CD4-positive, alpha-beta T cell treated with Interleukin-15 for 1 hour (primary cell): ENCODE results near the gene ORC3.
"Not testable (repeated sequence)": the region's sequence is repeated elsewhere in the genome, so short reads cannot be mapped to it uniquely, and the experiment has no call there.

Source experiments
- DNase-seq: peaks from one replicate; pipeline ENCODE4 v3.0.0-alpha.2; 2020

The ORC3 gene

DNA sequence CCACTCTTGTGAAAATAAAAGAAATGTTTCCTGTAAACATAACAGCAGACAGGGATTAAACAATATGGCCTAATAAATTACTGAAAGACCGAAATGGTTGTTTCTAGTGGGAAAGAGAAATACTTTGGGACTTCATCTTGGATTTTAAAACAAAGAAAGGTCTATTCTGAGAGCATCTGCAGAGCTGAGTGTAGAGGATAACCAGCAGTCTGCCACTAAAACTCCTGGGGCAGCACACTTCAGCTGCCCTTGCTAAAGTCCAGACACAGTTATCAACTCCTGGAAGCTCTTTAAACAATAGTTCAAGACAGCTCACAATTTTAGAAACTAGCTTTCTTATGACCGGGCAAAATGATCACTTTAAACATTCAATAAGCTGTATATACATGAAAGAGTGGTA lies 73.5 kb downstream of the ORC3 start:
- DNase-seq, result no peak

DNA sequence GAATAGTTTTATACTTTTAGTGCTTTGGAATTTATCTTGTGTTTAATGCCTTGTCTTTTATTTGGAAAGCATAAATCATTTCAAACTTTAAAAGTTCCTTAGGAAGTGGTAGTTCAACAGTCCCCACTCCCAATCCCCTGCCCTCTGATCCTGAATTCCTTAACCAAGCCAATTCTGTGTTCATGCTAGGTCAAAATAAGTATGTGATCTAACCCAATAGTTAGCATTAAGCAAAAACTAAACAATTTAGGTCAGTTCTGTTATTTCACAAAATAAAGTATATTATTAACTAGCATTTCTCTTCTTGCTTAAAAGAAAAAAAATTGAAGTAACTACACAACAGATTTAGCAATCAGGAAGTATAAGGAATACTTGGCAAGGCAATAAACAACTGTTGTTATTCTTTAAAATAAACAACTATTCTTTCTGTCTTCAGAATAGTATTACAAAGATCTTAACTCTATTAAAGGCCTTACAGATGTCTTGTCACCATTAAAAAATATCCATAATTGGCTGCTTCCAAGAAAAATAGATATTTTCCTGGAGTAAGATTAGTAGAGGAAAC lies 75.1 kb downstream of the ORC3 start:
- DNase-seq, result no peak

- no peak for DNase-seq
These were observed 77.1 kb downstream of the ORC3 start for GRCh38 chr6:87667032-87667431.

GRCh38 chr6:87668013-87668412 lies 78.1 kb downstream of the ORC3 start:
- DNase-seq, result no peak

DNA sequence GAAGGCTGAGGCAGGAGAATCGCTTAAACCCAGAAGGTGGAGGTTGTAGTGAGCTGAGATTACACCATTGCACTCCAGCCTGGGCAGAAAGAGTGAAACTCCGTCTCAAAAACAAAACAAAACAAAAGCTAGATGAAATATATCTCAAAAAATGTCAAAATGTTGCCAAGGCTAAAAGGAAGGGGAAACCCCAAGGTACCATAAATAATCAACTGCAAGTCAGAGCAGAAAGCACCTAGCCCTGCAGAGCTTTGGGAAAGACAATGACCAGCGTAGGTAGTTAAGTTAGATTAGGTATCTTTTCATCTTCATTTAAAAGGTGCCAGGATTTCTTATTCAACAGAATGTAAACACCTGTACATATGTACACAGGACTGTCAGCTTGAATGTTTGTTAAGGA lies 79.1 kb downstream of the ORC3 start:
- DNase-seq, result no peak

DNA sequence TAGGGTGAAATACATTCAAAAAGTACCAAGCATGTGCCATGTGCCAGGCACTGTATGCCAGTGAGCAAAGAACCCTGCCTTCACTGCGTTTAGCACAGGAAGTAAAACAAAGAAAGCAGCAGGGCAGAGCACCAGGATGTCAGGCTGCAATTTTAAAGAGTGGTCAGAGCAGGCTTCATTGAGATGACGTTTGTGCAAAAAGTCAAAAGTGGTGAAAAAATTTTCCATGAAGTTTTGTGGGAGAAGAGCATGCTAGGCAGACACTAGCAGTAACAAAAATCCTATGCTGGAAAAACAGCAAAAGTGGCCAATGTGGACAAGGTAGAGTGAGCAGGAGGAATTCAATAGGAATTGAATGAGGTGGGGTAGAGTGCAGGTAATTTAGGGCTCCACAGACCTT lies 80.8 kb downstream of the ORC3 start:
- no peak for DNase-seq

DNA sequence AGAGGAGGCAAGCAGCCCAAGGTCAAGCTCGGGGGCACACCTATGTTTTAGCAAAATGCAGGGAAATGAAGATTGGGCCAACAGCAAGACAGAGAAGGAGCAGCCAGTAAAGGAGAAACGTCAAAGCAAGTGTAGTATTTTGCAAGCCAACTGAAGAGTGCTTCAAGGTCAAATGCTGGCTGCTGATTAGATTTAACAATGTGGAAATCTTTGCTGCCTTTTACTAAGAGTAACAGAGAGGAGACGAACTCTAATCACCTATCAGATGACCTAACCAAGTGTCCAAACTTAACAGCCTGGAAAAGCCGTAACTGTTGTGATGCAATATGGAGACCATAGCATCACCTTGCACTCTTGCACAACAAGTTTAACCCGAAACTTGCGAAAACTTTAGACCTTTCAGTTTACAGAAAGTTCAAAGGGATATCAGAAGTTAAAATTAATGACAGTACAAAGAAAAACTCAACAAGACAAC lies 81.7 kb downstream of the ORC3 start:
- no peak for DNase-seq

DNA sequence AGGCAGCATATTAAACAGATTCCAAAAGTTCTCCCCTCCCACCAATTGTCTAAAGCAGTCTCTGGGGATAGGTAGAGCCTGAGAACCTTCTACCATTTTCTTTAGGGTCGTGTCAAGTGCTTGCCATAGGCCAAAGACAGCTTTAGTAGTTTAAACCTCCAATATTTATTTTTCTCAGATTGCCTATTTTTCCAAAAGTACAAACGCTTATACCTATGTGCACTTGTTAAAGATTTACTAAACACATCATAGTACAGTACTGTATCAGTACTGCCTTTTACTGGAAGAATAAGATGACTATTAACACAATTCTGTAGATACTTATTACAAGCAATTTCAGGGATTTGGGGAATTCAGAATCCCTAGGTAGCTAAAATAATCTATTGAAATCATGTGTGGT lies 82.7 kb downstream of the ORC3 start:
- DNase-seq, result no peak

- no peak for DNase-seq
These were observed 83.3 kb downstream of the ORC3 start for GRCh38 chr6:87673237-87673636.

- DNase-seq, result no peak
These were observed 84.4 kb downstream of the ORC3 start for GRCh38 chr6:87674290-87674689.

DNA sequence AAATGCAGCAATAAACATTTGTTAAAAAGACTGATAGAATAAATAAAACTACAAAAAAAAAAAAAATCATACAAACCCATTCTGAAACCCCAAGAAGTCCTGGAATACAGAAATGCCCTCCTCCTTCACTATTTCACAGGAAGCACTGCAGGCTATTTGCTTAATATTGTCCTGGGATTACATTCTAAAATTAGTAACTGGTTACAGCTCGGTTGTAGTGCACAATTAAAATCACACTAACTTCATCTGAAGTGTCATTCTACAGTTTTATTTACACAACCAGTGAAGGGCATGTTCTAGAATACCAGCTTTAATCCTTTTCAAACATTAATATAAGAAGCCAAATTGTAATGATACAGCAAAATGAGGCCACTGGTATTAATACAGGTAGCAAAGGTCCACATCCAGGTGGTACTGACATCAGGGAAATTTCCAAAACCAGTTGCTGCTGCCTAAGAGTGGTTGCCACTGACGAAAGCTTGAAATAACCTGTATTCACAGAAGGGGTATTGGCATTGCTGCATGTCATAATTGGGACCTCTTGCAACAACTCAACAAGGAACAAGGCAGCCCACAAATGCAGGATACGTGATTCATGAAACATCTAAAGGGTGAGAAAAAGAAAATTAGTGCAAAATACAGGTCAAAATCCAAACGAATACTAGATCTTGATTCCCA lies 85.2 kb downstream of the ORC3 start:
- no peak for DNase-seq

DNA sequence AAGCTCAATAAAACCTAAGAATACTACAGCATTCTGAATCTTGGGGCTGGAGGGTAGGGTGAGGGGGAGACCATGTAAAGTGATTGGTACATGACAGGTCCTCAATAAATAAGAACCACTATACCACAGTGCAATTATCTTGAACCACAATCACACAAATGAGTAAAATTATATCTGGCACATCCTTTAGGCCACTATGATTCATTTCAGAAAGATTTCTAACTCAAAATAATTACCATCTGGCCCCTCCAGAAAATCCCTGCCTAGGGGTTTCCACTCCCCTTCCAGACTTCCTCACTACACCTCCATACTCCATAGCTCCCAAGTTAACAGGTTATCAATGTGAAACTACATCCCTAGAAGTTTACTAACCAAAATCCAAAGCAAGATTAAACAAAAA lies 92.4 kb downstream of the ORC3 start:
- DNase-seq, result no peak

- no peak for DNase-seq
These were observed 94.0 kb downstream of the ORC3 start for GRCh38 chr6:87683890-87684289.

- no peak for DNase-seq
These were observed 95.1 kb downstream of the ORC3 start for GRCh38 chr6:87684895-87685654.

- DNase-seq, result not testable (repeated sequence)
These were observed 96.8 kb downstream of the ORC3 start for GRCh38 chr6:87686636-87687205.

- no peak for DNase-seq
These were observed 97.4 kb downstream of the ORC3 start for GRCh38 chr6:87687296-87687695.

- DNase-seq, result not testable (repeated sequence)
These were observed 98.0 kb downstream of the ORC3 start for GRCh38 chr6:87687893-87688292.

- no peak for DNase-seq
These were observed 100.5 kb downstream of the ORC3 start for GRCh38 chr6:87690441-87690840.

- no peak for DNase-seq
These were observed 102.2 kb downstream of the ORC3 start for GRCh38 chr6:87692086-87692485.

DNA sequence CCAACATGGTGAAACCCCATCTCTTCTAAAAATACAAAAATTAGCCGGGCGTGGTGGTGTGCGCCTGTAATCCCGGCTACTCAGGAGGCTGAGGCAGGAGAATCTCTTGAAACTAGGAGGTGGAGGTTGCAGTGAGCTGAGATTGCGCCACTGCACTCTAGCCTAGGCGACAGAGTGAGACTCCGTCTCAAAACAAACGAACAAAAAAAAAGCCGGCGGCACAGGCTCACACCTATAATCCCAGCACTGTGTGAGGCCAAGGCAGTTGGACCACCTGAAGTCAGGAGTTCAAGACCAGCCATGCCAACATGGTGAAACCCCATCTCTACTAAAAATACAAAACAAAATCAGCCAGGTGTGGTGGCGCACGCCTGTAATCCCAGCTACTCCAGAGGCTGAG lies 106.9 kb downstream of the ORC3 start:
- DNase-seq, result not testable (repeated sequence)

DNA sequence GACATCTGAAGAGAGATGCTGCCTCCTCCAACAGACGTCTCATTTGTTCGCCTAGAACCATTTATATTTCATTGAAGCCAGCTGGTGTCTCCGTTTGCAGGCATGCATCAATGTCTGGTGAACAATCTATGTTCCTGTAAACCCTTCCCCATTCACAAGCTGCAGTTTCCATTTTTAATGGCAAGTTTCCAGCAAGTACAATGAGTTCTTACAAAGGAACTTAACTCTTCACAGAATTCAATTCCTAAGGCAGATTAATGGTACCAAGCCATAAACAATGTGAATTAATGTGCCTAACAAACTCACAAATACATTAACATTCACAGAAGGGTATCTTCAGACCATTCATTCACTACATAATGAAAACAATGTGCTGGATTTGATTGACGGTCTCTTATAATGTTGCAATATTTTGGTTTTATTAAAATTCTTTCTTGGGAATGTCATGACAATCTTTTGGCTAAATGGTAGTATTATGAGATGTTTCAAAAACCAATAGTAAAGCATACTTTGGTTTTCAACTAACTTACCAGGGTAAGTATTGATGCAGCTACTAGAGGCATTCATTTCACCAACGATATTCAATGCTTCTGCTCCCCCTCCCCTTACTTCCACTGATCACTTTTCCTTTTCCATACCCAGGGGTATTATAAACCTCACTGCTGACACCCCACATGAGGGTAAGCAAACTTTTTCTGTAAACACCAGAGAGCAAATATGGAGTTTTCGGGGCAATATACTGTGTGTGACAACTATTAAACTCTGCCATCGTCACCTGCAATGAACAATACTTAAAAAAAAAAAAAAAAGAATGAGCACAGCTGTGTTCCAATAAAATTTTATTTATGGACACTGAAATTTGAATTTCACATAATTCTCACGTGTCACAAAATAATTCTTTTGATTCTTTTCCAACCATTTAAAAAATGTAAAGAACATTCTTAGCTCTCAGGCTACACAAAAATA lies 107.9 kb downstream of the ORC3 start:
- DNase-seq, result no peak

DNA sequence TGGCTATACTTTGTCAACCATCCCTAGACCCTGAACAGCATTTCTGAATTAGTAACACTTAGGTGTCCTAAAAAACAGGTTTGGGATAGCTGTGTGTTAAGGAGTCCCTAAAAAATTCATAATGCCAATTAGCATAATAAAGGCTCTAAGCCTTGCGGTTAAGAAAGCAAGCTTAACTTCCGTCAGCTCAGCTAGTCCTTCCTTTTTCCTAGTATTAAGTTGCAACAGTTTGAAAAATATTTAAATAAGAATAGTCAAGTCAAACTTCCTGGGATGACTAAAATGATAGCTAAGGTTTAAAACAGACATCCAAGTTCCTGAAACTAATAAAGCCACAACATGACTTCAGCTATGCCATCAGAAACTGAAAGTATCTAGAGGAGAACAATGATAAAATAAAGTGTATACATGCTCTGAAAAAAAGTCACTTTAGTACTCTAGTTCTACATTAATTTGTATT lies 108.6 kb downstream of the ORC3 start:
- no peak for DNase-seq

GRCh38 chr6:87699576-87699975 lies 109.6 kb downstream of the ORC3 start:
- no peak for DNase-seq
